Measurements from ENCODE around the gene KIF6.

The KIF6 gene

DNA sequence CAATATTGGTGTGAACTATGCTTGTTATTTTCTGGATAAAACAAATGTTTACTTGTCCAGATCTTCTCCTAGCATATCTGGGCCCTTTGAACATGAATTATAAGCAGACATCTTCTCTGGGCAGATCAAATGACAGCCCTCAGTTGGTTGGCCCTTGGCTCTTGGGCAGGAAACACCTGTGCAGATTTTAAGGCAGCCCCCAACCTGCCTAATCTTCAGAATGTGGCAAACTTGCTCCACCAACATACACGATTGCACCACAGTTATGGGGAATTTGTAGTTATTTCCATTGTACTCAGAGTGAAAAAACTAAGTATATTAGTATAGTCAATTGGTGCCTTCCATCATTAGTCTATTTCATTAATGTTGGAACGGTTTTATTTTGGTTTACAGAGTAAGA lies 307.8 kb downstream of the KIF6 start:
- no peak for DNase-seq (ENCODE audit: low spot score)

DNA sequence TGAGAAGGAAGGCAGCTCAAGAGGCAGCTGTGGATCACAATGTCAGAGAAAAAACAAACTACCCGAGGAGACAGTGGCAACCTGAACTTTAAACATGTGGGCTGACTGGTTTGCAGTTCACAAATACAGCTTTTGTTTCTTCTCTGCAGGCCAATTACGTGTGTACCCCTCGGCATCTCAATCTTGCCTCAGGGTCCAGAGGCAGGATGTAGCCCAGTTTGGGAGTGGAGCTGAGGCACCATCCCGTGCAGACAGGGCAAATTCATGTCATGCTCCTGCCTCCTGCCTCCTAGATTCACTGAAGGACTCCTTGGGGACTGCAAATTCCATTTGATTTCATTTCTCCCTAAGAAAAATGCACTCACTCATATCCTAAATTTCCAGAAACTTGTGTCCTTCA lies 308.5 kb downstream of the KIF6 start:
- DNase-seq (ENCODE audit: low spot score), result no peak

DNA sequence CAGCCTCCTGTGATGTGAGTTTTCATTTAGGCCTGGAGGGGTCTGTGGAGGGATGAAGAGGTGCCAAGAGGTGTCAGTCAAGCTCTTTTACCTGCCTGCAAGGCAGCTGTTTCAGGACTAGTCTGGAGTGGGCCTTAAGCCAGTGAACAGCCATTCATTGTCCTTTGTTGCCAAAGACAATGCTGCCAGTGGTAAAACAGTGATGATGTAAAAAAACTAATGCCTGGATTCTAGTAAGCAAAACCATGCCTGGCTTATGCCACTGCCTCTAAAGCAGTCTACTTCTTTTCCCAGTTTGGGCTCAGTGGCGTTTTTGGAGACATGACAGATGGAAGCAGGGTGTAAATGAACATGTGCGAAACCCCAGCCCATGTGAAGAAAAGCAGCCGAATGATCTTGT lies 309.2 kb downstream of the KIF6 start:
- no peak for DNase-seq (ENCODE audit: low spot score)

DNA sequence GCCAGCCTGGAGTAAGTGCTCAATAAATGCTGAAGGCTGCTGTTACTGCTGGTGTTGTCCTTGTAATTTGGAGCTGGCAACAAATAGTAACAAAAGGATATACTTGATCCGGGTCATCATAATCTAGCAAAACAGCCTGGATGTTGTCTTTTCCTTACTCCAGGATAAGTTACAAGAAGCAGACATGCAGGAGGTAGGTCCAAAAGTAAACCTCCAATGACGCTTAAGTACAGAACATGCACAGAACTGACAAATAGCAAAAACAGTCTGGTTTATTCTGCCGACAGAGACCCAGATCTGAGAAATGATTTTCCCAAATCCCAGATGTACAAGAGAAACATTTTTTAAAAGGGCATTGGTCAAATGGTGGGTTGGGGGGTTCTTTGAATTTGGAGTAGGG lies 309.7 kb downstream of the KIF6 start:
- no peak for DNase-seq (ENCODE audit: low spot score)

DNA sequence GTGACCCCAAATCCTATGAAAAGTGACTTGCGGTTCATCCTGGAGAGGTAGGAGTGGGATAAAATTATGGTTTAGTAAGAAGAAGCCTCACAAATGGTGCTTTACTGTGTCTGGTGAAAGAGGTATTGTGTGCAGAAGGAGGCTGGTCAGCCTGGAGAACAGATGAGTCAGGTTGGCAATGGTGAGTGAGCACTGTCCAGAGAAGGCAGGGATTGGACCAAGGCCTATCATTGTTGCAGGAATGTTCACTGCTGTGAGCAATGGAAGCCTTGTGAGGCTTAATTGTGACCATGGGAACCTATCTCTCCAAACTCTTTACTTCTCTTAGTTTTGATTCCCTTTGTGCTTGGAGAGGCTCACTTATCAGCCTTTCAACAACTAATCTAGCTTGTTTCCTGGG lies 313.7 kb downstream of the KIF6 start:
- DNase-seq (ENCODE audit: low spot score), result no peak

DNA sequence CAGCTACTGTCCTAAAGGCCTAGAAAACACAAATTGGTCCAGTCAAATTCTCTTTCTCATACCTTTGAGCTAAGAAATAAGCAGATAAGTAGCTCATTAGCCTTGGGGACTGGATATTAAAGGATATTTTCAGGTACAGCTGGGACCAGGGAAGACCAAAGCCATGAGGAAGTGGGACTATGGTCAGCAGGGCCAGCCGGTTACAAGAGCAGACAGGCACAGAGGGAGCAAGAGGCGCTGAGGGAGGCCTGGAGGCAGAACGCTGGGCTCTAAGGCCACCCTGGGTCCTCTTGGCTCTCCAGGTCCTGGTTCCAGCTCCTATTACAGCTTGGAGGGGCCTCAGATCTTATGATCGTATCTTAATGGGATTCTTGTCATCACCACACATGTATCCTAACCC lies 314.2 kb downstream of the KIF6 start:
- DNase-seq (ENCODE audit: low spot score), result no peak

- no peak for DNase-seq (ENCODE audit: low spot score)
Observed at GRCh38 chr6:39409889-39410288, 315.3 kb downstream of the KIF6 start.

DNA sequence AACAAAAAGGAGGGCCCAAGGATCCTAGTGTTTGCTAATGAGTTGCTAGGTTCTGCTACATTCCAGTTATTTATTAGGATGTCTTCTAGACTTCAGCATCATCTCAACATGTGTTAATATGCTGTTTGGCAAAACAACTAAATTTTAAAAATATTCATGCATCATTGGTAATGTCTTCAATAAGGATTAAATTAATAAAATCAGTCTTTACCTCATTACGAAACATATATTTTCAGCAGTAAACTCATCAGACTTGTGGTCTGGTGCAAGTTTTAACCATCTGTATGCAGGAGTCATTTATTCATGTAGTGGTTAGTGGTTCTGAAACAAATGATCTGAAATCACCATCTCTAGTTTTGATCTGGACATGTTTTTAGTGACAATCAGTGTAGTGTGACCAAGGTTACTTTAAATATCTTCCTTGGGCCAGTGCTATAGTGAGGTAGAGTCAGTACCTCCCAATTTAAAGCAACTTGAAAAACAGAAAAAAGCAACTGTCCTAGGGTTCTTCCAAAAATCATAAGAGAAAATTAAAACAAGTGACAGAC lies 317.7 kb downstream of the KIF6 start:
- DNase-seq (ENCODE audit: low spot score), result no peak

- DNase-seq (ENCODE audit: low spot score), result no peak
Observed at GRCh38 chr6:39404312-39404711, 320.9 kb downstream of the KIF6 start.

DNA sequence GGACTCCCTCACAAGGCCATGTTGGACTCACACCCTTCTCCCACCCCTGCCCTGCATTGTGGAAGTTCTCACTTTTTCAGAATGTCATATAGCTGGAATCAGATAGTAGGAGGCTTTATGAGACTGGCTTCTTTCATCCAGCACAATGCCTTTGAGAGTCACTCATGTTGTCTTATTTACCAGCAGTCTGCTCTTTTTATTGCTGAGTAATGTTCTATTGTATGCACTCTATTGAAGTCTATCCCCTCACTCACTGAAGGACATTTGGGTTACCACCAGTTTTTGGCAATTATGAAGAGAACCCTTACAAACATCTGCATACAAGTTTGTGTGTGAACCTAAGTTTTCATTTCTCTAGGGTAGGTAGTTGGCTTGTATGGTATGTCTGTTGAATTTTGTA lies 321.9 kb downstream of the KIF6 start:
- no peak for DNase-seq (ENCODE audit: low spot score)

DNA sequence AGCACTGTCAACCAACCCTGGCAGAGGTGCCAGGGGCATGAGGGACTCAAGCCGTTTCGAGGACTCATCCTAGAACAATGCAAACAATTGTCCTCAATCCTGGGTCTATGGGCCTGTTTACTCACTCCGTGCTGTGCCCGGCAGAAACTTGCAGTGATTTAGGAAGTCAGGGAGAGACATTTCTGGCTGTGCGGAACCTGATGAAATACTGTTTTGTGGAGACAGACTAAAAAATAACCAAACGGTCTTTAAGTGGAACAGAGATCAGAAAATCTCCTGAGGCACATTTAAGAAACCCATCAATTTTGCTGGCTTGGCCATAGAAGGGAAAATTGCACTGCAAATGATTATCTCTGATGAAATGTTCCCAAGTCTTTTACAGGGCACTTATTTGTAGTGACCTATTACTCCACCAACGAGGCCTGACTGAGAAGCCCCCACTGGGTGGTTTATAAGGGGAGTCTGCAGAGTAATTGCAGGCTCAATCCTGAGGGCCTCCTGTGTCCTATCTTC lies 322.9 kb downstream of the KIF6 start:
- no peak for DNase-seq (ENCODE audit: low spot score)

DNA sequence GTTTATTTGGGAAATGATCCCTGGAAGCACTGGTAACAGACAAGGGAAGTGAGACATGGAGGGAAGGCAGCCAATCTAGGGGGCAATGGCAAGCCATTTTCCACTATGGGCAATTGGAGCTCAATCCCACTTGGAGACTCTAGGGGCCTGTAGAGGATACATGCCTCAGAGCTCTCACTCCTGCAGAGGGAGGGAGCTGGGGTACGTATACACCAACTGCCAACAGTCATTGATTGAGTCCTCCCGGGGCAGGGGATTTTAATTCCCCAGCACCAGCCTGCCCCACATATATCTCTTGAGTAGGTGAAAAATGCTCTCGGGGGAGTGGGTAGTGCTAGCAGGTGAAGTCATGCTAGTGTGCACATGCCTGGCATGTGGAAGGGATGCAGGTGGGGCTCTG lies 323.8 kb downstream of the KIF6 start:
- DNase-seq (ENCODE audit: low spot score), result no peak

GRCh38 chr6:39400026-39400425 lies 325.2 kb downstream of the KIF6 start:
- no peak for DNase-seq (ENCODE audit: low spot score)

DNA sequence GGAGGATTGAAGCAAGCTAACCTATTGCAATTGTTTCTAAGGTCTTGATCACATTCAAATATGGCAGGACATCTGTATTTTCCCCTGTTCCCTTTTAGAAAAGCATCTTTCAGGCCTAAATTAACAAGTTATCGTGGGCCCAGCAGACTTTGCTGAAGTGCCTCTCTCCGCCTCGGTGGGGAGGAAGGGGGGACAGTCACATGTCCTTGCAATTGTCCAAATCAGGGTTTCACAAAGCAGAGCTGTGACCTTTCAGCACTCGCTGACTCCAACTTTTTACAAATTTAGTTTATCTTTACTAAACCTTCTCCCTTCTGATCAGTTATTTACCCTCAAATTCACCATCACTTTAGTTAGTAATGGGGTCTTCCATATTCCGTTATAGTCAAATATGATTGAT lies 328.4 kb downstream of the KIF6 start:
- no peak for DNase-seq (ENCODE audit: low spot score)

- no peak for DNase-seq (ENCODE audit: low spot score)
Observed at GRCh38 chr6:39393075-39393474, 332.1 kb downstream of the KIF6 start.

DNA sequence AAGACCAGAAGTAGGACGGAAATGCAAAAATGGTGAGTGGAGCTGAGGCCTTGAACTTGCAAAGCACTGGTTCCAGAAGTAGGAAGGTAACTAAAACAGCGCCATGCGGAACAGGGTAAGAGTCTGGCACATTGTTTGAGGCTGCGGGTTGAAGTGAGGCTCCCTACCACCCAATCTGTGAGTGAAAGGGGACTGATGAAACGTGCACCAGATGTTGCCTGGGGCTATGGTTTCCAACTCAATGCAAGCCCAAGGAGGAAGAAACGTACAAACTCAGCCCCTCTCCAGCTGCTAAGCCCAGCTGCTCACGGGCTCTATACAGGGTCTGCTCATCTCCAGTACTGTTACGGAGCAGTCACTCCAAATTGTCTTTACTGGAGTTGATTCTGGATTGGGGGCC lies 334.0 kb downstream of the KIF6 start:
- no peak for DNase-seq (ENCODE audit: low spot score)

DNA sequence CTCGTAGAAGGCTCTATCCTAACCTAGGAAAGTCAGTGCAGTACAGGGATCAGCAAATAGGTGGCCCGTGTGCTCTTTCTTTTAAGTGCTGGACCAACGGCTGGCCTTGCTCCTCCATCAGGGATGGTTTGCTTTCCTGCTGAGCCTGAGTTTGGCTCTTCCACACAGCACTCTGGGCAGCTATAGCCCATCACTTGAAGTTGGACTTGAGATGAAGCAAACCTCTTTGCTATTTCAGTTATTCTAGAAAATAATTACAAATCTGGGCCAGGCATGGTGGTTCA lies 335.8 kb downstream of the KIF6 start:
- DNase-seq (ENCODE audit: low spot score), result no peak

DNA sequence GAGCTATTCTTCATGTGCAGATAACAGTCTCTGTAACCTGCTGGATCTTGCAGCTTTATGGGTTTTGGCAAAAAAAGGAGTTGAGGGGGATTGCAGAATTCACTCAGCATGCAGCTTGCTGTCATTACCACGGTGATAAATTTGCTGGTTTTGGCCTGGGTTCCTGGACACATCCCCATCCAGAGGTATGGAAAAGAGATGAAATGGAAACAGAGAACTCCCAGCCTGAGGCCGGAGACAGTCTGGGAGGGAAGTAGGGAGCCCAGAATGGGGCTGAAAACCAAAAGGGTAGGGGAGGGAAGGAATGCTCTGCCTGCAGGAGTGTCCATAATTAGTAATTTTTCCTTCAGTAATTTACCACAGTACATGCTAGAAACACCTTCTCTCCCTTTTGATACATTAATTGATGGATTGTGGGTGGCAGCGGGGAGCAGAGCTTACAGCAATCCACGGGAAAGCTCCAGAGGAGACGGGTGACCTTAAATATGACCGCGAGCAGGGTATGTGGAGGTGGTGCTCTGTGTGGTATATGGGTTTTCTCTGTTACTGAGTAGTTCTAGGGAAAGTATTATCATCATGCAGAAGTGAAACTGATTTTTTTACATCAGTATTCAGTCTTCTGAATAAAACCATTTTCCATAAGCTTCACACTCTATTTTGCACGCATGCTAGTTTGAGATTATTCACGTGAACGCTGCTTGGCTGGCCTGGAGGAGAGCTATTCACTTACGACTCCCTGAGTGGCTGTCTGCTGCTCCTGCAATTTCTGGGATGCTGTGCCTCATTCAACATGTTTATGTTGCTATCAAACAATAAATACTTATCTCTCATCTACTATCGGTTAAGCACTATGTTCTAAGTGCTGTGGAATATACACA lies 336.4 kb downstream of the KIF6 start:
- no peak for DNase-seq (ENCODE audit: low spot score)

DNA sequence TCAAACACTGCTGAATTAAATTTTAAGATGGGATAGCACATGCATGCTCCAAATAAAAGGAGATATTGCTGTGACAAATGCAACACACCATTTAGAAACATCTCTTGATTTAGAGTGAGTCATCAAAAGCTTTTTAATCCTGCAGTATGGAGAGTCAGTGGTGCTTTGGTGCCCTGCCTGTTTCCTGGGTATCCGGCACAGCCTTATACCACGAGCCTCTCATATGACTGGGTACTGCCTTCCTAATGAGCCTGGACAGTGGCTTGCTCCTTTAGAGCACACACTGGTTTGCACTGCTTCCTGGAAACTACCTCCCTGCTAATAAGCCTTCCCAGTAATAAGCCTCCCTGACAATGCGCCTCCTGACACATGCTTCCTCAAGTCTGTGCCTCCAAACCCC lies 337.4 kb downstream of the KIF6 start:
- no peak for DNase-seq (ENCODE audit: low spot score)

DNA sequence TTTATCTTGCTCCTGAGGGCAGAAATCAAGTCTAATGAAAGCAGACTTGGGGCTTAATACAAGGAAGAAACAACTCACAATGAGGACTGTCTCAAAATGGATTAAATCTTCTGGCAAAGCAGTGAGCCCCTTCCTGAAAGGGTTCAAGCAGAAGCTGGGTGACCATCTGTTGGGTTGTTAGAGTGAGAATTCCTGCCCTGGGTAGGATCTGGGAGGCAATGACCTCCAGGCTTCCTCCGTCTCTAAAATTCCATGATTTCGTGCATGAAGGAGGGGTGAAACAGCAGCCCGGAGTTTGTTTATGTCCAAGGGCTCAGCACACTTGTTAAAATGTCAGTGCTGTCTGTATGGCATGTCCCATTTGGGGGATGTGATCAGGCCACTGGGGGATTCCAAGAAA lies 338.7 kb downstream of the KIF6 start:
- no peak for DNase-seq (ENCODE audit: low spot score)

- DNase-seq (ENCODE audit: low spot score), result no peak
Observed at GRCh38 chr6:39381550-39382140, 343.6 kb downstream of the KIF6 start.

- DNase-seq (ENCODE audit: low spot score), result no peak
Observed at GRCh38 chr6:39380837-39381549, 344.2 kb downstream of the KIF6 start.

DNA sequence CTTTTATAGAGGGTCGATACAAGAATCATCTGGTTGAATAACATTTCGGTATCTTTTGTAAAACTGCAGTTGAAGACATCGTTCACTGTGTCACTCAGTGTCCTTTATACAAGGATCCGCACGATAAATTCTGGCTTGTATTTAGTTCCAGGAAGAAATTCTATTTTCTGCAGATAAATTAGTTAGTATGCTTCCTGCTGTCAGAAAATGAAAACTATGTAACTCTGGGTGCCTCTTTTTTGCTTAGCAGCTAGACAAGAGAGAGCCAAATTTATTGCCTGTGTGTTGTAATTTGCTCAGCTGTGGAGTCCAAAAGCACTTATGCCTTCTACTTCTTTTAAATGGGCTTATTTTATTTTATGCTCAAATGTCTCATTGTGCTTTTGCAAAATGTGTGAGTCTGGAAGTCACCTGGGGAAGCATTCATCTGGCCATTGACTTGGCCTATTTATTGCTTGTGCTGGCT lies 346.2 kb downstream of the KIF6 start:
- no peak for DNase-seq (ENCODE audit: low spot score)

Data from NAMALWA (cell line).